Activated gamma-delta T cell (primary cell): ENCODE results near the gene DNAJB6.

Experiments
- DNase-seq: peaks from one replicate; lab custom pipeline; 2025; lab: John Stamatoyannopoulos, UW

Gene DNAJB6

DNA sequence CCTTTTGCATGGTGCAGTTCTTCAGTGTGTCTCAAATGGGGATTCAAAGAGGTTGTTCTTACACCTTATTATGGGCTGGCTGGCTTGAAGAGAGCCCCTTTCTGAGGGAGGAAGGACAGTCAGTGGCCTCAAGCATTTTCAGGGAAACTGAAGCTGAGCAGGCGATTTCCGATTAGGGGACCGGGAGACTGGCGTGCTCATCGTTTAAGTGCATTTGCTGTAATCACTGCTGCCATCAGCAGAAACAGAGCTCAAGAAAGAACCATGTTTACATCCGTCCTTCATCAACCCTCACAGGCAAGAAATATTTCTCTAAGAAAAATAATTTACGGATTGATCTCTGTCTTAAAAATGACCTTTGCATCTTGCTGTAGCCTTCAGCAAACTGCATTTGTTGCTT, 32.2 kb downstream of the DNAJB6 start:
- DNase-seq, result no peak

DNA sequence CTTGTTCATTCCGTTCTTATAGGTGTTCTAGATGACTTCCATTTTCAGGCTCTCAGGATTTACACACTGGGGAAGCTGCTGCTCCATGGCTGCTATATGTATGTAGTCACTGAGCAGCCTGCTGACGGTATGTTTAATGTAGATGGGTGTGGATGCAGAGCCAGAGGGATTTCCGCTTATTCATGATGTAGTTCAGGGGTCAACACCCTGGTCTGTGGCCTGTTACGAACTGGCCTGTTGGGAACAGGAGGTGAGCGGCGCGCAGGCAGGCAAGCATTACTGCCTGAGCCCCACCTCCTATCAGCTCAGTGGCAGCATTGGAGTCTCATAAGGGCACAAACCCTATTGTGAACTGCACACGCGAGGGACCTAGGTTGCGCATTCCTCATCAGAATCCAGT, 33.9 kb downstream of the DNAJB6 start:
- no peak for DNase-seq

DNA sequence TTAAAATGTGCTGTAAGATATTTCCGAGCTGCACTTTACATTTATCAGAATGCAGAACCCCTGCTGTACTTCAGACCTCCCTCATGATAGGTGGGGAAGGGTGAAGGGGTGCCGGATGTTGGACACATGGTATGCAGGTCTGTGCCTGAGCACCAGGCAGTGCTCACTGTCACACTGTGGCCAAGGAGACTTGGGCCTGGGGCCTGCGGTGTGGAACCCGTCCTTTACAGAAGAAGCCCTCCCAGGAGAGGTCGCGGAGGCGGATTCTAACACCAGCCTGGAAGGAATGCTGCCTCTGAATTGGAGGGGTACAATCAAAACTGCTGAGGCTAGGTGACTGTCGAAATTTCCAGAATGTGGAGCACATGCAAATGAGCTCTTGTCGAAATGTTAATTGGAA, 34.5 kb downstream of the DNAJB6 start:
- no peak for DNase-seq

DNA sequence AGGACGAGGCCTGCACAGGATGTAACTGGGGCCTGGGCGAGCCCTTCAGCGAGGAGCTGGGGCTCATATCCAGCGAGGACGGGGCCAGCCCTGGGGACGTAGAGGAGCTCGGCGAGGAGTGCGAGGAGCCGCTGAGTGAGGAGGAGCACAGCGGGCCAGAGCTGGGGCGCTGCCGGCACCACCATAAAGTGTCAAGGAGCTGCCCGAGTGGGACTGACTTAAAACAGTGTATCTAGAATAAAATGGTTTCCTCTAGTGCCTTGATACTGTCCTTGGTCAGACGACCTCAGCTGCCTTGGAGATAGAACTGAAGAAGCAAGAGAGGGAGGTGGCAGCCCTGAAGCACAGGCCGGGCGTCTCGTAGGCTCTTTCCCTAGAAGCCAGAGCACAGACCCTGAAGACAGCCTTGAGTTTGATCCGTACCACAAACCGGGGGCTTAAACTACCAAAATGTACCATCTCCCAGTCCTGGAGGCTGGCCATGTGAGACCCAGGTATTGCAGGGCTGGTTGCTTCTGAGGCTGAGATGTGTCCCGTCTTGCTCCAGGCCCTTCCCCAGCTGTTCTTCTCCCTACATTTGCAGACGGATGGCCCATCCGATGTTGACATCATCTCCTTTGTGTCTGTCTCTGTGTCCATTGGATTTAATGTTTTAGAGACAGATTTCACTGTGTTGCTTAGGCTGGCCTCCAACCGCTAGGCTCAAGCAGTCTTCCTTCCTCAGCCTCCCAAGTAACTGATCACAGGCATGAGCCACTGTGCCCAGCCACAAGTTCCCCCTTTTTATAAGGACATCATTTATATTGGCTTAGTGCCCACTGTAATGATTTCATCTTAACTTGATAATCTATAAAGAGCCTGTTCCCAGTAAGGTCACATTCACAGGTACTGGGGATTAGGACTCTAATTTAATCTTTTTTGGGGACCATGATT, 35.8 kb downstream of the DNAJB6 start:
- DNase-seq, result no peak

DNA sequence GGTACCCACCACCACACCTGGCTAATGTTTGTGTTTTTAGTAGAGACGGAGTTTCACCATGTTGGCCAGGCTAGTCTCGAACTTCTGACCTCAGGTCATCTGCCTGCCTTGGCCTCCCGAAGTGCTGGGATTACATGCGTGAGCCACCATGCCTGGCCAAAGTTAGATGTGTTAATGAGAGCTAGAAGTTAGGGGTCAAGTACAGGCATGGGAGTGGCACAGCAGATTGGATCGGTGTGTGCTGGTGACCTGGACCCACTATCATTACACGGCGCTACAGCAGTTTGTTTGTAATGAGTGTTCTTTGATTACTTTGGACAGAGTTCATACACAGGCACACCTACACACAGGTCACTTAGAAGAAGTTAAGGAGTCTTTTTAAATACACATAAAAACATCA, 36.7 kb downstream of the DNAJB6 start:
- DNase-seq, result no peak

DNA sequence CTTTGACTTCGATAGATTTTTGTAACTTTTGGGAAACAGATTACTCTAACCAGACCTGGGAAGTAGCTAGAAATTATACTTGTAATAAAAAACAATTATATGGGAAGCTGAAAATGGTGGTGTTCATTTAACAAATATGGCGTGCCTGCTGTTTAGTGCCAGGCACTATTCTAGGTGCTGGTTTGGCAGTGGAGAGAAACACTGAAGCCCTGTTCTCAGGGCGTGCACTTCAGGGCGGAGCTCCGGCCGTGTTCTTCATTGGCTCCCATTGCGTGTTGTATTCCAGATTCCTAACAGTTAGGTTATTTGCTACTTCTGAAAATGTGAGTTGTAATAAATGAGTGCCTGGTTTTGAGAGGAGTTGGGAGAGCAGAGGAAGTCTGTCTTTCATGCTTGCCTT, 38.6 kb downstream of the DNAJB6 start:
- no peak for DNase-seq

DNA sequence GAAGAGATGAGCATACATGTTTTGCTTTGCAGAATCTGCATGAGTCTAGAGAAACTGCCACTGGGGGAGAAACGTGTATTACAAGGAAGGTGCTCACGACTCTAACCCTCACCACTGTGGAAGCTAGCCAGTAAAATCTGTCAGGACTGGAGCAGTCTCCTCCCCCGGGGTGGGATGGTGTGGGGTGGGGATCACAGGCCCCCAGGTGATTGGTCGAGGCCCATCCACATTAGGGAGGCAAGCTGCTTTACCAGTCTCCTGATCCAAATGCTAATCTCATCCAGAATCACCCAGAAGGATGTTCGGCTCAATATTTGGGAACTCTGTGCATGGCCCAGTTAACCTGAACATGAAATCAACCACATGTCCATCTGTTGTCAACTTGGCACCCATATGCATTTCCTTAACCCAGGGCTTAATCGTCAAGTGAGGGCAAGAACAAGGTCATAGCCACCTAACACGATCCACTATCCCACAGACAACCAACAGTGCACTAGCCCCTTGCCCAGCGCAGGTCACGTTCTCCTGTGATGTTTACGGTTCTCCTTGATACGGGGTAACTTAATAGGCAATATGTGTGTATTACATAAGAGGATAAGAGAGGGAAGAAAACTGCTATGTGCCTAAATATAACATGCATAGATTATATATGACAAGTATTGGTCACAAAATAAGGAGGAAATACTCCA, 40.8 kb downstream of the DNAJB6 start:
- no peak for DNase-seq

DNA sequence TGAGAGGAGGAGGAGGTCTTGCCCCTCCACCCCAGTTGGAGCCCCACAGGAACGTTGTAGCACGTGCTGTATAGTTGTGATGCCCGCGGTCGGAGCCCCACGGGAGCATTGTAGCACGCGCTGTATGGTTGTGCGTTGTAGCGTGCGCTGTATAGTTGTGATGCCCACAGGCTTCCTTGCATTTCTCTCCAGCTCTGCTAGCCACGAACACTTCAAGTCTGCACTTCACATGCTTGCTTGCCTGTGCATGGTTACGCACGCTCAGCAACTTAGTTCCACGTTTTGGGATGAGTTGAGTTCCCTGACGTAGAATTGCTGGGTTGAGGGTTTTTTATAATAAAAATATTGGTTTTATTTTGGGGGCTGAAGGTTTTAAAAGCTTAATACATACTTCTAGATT, 41.6 kb downstream of the DNAJB6 start:
- no peak for DNase-seq

GRCh38 chr7:157379493-157379892, 42.7 kb downstream of the DNAJB6 start:
- DNase-seq, result no peak

GRCh38 chr7:157380416-157380815, 43.6 kb downstream of the DNAJB6 start:
- DNase-seq, result no peak

DNA sequence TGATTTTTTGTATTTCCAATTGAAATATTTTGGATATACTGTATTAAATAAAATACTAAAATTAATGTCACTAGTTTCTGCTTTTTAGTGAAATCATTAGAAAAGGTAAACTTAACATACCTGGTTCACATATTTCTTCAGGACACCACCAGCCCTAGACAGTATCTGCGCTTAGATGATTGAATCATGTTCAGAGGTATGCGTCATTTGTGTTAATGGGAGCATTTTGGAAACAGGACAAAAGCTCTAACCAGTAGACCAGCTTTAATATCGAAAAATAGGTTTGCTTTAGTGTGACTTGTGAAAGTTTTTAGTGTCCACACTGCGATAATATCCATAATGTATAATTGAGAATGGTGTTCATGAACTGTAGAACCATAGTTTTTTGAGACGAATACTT, 47.1 kb downstream of the DNAJB6 start:
- DNase-seq, result no peak

DNA sequence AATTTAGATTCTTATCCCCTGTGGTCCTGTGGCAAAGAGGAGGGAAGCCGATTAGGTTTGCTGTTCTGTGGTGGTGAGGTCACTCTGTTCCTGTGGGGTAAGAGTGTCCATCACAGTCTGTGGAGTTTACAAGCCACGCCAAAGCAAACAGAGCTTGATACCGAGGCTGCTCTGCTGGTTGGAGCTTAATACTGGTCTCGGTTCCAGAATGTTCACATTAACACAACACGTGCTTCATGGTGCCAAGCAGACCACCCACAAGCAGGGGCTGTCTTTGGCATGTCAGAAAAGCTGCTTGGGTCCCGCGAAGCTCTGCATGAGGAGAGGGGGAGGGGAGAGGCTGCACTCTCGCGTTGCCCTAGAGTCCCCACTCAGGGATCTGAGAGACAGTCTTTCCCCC, 47.5 kb downstream of the DNAJB6 start:
- no peak for DNase-seq

- DNase-seq, result no peak
Measured at GRCh38 chr7:157386979-157387800, 50.4 kb downstream of the DNAJB6 start.

DNA sequence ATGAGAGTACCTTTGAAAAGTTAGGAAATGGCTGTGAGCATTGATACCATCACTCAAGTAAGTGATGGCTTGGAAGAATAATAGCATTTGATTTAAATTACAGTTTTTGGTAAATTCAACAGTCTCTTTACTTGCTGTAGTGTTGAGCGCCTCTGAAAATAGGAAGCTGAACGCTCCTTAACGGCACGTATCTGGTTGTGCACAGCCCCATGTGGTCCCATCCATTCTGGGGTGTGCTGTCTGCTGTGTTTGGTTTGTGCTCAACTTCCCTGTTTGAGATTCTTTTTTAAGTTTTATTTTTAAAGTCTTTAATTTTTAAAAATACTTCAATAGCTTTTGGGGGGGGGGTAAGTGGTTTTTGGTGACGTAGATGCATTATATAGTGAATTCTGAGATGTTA, 51.5 kb downstream of the DNAJB6 start:
- DNase-seq, result no peak

GRCh38 chr7:157389951-157390730, 53.3 kb downstream of the DNAJB6 start:
- no peak for DNase-seq

- no peak for DNase-seq
Measured at GRCh38 chr7:157391036-157391710, 54.4 kb downstream of the DNAJB6 start.

GRCh38 chr7:157392256-157393037, 55.6 kb downstream of the DNAJB6 start:
- no peak for DNase-seq

DNA sequence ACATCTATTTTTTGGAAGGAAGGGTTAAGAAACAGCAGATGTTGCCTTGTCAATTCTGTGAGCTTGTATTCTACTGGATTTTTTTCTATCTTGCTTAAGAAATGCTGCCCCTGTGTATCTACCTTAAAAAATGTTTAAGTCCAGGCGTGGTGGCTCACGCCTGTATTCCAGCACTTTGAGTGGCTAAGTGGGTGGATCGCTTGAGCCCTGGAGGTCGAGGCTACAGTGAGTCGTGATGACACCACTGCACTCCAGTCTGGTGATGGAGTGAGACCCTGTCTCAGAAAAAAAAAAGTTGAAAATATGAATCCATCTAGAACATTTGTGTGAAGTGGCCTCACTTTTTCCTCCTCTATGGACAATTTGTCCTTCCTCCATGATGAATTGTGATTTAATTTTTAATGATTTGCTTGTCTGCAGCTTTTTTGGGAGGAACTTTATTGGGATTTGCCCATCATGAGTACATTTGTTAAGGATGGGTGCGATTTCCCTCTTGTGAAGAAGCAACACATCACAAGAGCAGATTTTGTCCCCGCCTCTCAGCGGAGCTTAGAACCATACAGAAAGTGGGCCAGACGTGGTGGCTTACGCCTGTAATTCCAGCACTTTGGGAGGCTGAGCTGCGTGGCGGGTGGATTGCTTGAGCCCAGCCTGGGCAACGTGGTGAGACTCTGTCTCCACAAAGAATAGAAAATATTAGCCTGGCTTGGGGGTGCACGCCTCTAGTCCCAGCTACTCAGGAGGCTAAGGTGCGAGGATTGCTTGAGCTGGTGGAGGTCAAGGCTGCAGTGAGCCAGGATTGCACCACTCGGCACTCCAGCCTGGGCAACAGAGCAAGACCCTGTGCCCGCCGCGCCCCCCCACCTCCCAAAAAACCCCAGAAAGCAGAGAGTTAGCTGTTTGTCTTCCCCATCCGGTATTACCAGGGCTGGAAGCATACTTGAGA, 57.7 kb downstream of the DNAJB6 start:
- no peak for DNase-seq

DNA sequence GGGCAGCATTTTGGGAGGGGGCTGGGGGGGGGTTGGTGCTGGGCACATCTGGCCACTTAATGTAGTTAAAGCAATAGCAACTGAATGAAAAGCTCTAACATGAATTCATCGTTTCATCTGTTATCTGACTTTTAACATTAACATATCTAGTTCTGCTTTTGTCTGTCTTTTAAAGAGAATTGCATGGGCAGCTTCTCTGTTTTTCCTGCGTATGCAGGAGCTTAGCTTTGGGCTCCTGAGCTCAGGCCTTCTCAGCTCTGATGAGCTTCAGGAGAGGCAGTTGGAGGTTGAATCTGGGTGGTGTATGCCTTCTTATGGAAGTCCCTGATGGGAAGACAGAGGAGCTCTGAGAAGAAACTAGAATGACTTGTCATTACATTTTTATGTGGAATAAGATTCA, 58.4 kb downstream of the DNAJB6 start:
- DNase-seq, result no peak
